ENCODE measurements around the gene GRSF1.
"Not testable (repeated sequence)": the region's sequence is repeated elsewhere in the genome, so short reads cannot be mapped to it uniquely, and the experiment has no call there.

Gene GRSF1

GRCh38 chr4:70839589-70840093 is at the start of gene GRSF1:
TSS of gene GRSF1 (minus strand) at chr4:70839890. CDS start at chr4:70839827, 63 bp downstream.
- FAIRE-seq (peak; percentile 86), DNase-seq (ENCODE audit: extremely low spot score, insufficient read length, low read depth) (peak; percentile 85)

GRCh38 chr4:70885174-70885573 is 45.5 kb upstream of the GRSF1 start:
- DNase-seq (ENCODE audit: extremely low spot score, insufficient read length, low read depth) (no peak), FAIRE-seq (no peak)

DNA sequence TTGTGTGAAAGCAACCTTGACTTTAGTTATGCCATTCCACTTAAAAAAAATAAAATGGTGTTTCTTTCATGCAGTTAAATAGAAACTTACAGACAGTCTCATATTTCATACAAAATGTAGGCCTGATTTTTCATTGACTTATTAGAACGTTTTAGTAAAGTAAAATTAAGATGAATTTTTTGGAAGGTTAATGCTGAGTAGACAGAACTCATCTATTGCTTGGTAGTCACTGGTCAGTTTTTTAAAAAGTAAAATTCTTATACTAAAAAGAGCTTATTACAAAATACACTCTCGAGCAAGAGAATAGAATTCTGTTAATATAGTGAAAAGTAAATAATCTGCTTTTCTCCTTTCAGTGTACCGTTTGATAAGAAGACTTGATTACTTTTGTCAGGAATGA is 41.0 kb upstream of the GRSF1 start:
- DNase-seq (ENCODE audit: extremely low spot score, insufficient read length, low read depth): no peak
- FAIRE-seq: no peak

- no peak for DNase-seq (ENCODE audit: extremely low spot score, insufficient read length, low read depth)
- FAIRE-seq: no peak
Observed at GRCh38 chr4:70877556-70877955, 37.9 kb upstream of the GRSF1 start.

- FAIRE-seq (peak; percentile 73), DNase-seq (ENCODE audit: extremely low spot score, insufficient read length, low read depth) (no peak)
Observed at GRCh38 chr4:70874268-70875156, 34.8 kb upstream of the GRSF1 start.

- no peak for DNase-seq (ENCODE audit: extremely low spot score, insufficient read length, low read depth)
- no peak for FAIRE-seq
Observed at GRCh38 chr4:70873216-70873615, 33.5 kb upstream of the GRSF1 start.

DNA sequence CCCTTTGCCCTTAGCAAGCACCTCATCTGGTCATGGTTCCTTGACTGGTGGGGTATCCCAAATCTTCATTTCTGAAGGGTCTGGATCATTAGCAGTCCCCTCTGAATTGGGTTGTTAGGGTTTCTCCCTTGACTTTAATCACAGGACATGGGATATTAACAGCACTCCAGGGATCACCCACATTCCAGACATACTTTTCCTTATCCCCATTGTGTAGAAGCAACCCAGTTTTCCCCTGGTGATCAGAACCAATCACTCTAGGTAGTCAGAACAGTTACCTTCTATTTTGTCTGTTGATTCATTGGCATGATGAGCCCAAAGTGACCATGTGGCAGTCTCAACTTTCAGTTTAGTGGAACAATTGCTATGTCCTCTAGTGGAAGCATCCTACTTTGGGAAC is 29.1 kb upstream of the GRSF1 start:
- FAIRE-seq (no peak), DNase-seq (ENCODE audit: extremely low spot score, insufficient read length, low read depth) (no peak)

GRCh38 chr4:70863099-70863790 is 23.6 kb upstream of the GRSF1 start:
- DNase-seq (ENCODE audit: extremely low spot score, insufficient read length, low read depth) (no peak), FAIRE-seq (peak; percentile 67)

DNA sequence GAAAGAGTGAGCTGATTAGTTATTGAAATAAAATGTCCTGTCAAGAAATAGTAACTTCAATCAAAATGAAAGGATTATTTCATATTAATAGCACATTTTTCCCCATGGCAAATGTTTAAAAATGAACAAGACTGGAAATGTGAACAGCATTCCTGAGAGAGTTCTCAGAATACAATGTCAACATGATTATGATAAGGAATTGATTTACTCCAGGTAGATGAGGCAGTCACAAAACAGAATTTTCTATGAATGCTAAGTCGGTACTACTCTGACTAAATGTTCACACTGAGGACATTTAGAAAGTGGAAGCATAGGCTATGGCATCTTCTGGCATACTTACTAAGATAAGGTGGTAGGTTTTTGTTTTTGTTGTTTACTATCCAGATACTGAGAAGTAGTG is 19.4 kb upstream of the GRSF1 start:
- DNase-seq (ENCODE audit: extremely low spot score, insufficient read length, low read depth): no peak
- FAIRE-seq: no peak

GRCh38 chr4:70858454-70858853 is 18.8 kb upstream of the GRSF1 start:
- DNase-seq (ENCODE audit: extremely low spot score, insufficient read length, low read depth) (no peak), FAIRE-seq (no peak)

DNA sequence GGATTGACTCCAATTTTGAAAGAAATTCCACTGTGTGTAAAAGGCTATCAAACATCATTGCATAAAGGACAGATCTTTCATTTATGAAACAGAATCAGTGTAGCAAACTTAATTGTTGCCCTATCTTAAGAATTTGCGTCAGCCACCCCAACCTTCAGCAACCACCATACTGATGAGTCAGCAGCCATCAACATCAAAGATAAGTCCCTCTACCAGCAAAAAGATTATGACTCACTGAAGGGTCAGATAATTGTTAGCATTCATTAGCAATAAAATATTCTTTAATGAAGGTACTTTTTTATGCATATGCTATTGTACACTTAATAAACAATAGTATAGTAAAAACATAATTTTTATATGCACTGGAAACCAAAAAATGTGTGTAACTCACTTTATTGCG is 15.8 kb upstream of the GRSF1 start:
- DNase-seq (ENCODE audit: extremely low spot score, insufficient read length, low read depth) (no peak), FAIRE-seq (no peak)

- FAIRE-seq (no peak), DNase-seq (ENCODE audit: extremely low spot score, insufficient read length, low read depth) (no peak)
Observed at GRCh38 chr4:70849291-70849690, 9.6 kb upstream of the GRSF1 start.

- DNase-seq (ENCODE audit: extremely low spot score, insufficient read length, low read depth) (no peak), FAIRE-seq (peak; percentile 75)
Observed at GRCh38 chr4:70844180-70844579, 4.5 kb upstream of the GRSF1 start.

DNA sequence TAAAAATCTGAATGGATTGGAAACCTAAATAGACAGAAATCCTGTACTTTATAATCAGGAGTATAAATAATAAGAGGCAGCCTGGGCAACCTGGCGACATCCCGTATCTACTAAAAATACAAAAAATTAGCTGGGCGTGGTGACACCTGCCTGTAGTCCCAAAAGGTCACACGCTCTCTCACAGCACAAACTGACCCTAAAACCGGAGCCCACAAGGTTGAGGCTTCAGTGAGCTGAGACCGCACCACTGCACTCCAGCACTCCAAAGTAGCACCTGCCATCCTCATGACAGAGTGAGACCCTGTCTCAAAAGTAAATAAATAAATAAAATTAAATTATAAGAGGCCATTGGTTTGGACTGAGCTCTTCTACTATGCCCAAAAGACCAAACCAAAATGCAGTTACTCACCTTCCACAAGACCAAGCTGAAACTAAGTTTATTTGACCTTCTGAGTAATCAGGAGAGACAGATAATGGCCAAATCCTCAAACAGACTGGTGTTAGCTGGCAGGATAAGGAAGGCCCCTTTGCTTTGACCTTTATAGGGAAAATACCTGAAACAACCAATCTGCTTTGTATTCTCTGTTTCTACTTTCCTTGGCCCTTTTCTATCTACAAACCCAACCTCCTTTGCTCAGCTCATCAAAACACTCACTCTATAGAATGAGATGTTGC is 3.2 kb upstream of the GRSF1 start:
- FAIRE-seq (peak; percentile 69), DNase-seq (ENCODE audit: extremely low spot score, insufficient read length, low read depth) (no peak)

GRCh38 chr4:70841951-70842350 is 2.3 kb upstream of the GRSF1 start:
- FAIRE-seq (no peak), DNase-seq (ENCODE audit: extremely low spot score, insufficient read length, low read depth) (no peak)

- no peak for FAIRE-seq
- no peak for DNase-seq (ENCODE audit: extremely low spot score, insufficient read length, low read depth)
Observed at GRCh38 chr4:70841211-70841610, 1.5 kb upstream of the GRSF1 start.

DNA sequence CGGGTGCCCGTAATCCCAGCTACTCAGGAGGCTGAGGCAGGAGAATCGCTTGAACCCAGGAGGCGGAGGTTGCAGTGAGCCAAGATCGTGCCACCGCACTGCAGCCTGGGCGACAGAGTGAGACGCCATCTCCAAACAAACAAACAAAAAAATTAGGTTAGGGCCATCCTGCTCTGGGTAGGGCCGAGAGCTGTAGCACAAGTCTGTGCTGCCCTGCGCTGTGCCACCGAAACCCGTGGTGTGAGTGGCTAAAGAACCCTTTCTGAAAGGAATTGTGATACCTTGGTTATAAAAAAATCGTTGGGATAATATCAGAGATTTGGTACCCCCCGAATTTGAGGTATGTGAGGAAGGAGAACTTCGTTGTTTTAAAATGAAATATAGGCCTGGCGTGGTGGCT is 941 bp upstream of the GRSF1 start:
- not testable (repeated sequence) for FAIRE-seq; DNase-seq (ENCODE audit: extremely low spot score, insufficient read length, low read depth)

GRCh38 chr4:70840137-70840536 is 447 bp upstream of the GRSF1 start:
- not testable (repeated sequence) for DNase-seq (ENCODE audit: extremely low spot score, insufficient read length, low read depth); FAIRE-seq

DNA sequence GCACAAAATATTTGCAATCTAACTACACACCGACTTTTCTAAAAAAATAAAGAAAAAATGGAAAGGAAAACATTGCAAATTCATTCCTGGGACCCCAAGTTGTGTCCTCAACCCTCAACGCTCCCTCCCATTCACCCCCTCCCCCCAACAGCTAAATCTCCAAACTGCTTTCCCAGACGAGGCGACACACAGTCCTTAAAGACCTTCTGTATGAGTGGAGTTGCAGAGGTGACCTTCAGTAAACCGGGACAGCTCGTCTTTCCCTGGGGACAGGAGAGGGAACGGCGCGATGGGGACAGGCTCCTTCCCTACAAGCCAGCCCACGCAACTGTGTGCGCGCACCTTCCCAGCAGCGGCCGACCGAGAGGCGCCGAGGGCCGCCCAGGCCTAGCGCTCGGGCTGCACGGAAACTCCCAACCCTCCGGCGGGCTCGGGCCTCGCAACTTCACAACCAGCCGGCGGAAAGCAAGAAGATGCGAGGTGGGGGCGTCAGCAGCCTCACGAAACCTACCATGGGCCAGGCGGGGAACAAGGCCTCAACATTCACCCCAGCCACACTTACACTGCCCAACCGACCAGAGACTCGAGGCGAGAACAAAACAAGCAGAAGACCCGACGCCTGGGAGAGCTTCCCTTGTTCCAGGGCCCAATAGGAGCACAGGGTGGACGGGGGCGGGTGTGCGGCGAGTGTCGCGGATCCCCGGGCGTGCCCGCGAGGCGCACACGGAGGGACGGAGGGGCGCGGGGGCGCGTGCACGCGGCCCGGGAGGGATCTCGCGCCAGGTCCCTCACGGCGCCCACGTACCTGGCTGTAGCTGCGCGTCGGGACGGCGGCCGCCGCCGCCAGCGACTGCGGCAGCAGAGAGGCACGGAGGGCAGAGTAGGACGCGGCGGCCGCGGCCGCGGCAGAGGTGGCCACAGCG is 763 bp downstream of the GRSF1 start:
- FAIRE-seq (peak; percentile 75), DNase-seq (ENCODE audit: extremely low spot score, insufficient read length, low read depth) (peak; percentile 48)

- FAIRE-seq (no peak), DNase-seq (ENCODE audit: extremely low spot score, insufficient read length, low read depth) (no peak)
Observed at GRCh38 chr4:70838204-70838603, 1.5 kb downstream of the GRSF1 start.

All from GM18507 (cell line).